Regular cardiac myocyte (primary cell): Measurements from ENCODE around the gene GOLGA8O. TPM values are rescaled to one million over a fixed set of nuclear protein-coding genes. Genes with fewer than 3 reads are reported as not detected.

Experiments
- total RNA-seq: library from RNA; depleted of rRNA; stranded (reverse); fragments of >200 nt; gene quantifications from 2 replicates; pipeline ENCODE4 v1.2.3, GENCODE V29; 2014

Gene GOLGA8O, protein sequence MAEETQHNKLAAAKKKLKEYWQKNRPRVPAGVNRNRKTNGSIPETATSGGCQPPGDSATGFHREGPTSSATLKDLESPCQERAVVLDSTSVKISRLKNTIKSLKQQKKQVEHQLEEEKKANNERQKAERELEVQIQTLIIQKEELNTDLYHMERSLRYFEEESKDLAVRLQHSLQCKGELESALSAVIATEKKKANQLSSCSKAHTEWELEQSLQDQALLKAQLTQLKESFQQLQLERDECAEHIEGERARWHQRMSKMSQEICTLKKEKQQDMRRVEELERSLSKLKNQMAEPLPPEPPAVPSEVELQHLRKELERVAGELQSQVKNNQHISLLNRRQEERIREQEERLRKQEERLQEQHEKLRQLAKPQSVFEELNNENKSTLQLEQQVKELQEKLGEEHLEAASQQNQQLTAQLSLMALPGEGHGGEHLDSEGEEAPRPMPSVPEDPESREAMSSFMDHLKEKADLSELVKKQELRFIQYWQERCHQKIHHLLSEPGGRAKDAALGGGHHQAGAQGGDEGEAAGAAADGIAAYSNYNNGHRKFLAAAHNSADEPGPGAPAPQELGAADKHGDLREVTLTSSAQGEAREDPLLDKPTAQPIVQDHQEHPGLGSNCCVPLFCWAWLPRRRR
- 0.56 and 0.58 TPM in 2 replicates for total RNA-seq

DNA sequence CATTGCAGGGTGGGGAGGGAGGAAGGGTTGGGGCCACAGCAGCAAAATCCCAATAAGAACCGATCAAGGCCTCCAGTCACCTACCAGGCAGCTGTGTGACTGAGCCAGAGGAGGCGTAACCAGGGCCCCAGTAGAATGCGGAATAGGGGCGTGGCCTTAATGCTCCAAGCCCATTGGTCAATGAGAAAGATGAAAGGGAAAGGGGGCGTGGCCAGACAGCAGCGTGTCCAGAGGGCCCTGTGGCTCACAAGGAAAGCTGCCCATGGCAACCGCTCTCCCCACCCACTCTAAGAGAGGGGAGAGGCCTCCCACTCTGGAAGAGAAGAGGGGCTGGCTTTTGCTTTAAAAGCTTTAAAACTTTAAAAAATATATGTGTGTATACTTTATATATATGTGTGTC, at the start of gene GOLGA8O:
Gene GOLGA8O (minus strand): TSS at position 101 of the 400 bp plus-strand sequence. CDS start 98 bp downstream, at position 3.

DNA sequence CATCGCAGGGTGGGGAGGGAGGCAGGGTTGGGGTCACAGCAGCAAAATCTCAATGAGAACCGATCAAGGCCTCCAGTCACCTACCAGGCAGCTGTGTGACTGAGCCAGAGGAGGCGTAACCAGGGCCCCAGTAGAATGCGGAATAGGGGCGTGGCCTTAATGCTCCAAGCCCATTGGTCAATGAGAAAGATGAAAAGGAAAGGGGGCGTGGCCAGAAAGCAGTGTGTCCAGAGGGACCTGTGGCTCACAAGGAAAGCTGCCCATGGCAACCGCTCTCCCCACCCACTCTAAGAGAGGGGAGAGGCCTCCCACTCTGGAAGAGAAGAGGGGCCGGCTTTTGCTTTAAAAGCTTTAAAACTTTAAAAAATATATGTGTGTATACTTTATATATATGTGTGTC, 52.2 kb downstream of the GOLGA8O start, which contains the start of gene GOLGA8K:
Gene GOLGA8K (minus strand): TSS at position 101 of the 400 bp plus-strand sequence. CDS start 98 bp downstream, at position 3.

Other genes starting within 250 kb of the GOLGA8O start
- 0.28 TPM in 1 of 2 replicates, not detected in the other for gene GOLGA8K, start 52.3 kb downstream of the GOLGA8O start, total RNA-seq
- gene GOLGA8N, start 137.8 kb upstream of the GOLGA8O start, total RNA-seq = 1.3 and 9.3 TPM in 2 replicates
- 7.3 and 40.3 TPM in 2 replicates for gene ARHGAP11A, start 159.9 kb upstream of the GOLGA8O start, total RNA-seq
- gene SCG5, start 186.1 kb upstream of the GOLGA8O start, total RNA-seq = 9.0 and 54.4 TPM in 2 replicates